D341Med (cell line): ENCODE results near the gene HABP2.

Experiments used
- DNase-seq: peaks from one replicate; pipeline ENCODE4 v3.0.0; 2012; ENCODE audit warnings: low spot score

Gene HABP2

DNA sequence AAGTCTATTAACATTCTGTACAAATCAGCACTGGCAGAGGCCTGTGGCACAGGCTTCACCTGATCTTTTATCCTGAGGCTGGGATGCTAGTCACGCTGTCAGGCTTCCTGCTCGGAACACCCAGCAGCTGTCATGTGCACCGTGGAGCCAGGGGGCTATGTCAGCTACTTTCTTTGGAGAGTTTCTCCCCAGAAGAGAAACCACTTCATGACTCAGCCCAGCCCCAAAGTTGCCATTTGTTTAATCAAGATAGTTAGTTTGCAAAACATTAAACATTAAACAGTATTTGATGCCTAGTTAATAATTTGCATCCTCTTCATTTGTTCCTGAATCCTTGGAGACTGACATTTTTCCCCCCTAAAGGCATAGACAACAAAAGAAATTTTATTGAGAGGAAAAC, at the start of gene HABP2:
Gene HABP2, plus strand, starts transcription at position 353 of the 400 bp plus-strand sequence. CDS start 69 bp downstream, outside the sequence.
- DNase-seq, result no peak

DNA sequence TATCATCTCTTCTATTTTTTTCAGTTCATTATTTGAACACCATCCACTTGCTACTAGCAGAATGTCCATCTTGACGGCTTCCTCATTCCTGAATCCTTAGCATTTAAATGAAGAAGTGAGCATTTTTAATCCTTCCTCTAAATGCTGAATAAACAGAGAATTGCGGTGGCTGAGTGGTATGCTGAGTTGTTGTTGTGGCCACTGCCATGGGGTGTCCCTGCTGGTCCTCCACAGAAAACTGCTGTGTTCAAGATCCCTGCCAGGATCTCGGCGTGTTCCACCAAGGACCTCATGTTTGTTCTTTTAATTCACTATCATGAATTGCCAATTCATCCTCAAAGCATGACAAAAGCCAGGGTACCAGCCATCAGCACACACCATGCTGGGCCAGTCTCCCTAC, 48.9 kb upstream of the HABP2 start:
- no peak for DNase-seq

DNA sequence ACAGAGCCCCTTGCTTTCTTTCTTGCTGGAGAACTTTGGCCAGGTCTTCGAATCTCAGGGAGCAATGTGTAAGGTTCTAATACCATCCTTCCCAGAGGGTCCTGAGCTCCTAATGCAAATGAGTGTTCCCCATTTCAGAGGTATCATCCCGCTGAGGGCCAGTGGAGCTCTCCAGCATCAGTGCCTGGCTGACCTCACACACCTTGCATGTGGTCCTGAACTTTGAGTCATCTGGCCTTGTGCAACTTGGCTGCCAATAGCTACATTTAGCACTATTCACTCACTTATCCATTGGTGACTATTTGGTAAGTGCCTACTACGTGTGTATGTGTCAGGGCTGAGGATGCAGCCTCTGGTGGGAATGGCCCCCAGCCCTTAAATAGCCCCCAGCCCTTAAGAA, 48.4 kb upstream of the HABP2 start:
- DNase-seq, result no peak

DNA sequence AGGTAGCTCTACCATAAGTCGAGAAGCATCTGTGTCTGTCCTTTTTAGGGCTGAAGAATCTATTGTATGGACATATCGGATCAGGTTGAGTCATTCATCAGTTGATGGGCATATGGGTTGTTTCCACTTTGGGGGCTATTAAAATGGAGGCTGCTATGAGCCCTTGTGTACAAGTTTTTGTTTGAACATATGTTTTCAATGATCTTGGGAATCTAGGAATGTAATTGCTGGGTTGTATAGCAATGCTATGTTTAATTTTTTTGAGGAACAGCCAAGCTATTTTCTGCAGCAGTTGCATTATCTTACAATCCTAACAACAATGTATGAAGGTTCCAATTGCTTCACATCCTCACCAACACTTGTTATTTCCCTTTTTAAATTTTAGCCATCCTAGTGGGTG, 46.4 kb upstream of the HABP2 start:
- no peak for DNase-seq

DNA sequence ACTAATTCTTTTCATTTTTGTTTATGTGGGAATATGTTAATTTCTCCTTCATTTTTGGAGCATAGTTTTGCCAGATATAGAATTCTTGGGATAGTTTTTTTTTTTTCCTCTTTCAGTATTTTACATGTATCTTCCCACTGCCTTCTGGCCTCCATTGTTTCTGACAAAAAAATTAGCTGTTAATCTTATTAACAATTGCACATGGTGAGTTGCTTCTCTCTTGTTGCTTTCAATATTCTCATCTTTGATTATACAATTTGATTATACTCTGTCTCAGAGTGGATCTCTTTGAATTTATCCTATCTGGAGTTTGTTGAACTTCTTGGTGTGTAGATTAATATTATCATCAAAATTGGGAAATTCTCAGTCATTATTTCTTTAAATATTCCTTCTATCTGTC, 41.4 kb upstream of the HABP2 start:
- DNase-seq, result no peak

DNA sequence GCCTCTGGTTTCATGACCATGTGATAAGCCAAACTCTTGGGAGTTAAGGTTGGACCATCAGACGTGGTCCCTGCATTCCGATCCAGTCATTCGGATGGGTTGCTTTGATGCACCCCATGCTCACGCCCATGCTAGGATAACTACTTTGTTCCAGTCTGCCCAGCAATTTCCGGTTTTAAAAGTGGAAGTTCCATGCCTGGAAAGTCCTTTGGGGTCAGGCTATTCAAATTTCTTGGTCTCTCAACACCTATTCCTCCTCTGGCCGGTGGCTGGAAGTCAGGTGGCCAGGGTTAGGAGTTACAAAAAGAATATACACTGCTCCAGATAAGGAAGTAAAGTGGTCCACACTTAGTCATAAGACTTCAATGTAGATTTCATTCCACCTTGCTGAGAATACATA, 37.7 kb upstream of the HABP2 start:
- DNase-seq, result no peak

DNA sequence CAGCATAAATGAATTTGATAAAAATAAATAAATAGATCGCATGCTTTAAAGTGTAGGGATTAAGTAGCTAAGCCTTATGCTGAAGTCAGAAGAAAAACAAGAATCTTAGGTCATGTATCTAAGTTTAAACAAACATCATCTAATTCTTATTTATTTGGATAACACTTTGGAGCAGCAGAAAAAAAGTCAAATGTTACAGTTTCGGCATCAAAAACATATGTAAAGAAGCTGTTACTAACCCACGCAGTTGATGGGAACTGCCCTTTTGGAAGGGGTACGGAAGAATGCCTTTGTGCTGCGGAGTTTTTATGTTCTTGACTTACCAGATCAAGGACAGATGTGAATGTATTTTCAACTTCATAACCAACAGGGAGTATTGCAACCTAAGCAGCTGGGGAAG, 37.3 kb upstream of the HABP2 start:
- no peak for DNase-seq

DNA sequence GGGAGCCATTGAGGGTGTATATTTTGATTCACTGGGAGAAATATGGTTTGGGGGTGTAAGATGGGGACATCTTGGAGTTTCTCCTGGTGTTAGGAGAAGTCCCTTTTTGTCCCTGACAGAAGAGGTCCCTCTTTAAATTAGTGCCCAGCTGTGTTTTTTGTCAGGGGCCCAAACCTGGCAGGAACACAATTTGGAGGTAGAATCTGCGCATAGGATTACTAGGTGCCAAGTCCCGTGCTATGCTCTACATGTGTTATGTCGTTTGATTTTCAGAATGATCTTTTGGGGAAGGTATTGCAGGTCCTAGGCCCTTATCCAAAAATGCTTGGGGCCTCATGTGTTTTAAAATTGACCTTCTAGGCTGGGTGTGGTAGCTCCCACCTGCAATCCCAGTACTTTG, 36.8 kb upstream of the HABP2 start:
- no peak for DNase-seq

DNA sequence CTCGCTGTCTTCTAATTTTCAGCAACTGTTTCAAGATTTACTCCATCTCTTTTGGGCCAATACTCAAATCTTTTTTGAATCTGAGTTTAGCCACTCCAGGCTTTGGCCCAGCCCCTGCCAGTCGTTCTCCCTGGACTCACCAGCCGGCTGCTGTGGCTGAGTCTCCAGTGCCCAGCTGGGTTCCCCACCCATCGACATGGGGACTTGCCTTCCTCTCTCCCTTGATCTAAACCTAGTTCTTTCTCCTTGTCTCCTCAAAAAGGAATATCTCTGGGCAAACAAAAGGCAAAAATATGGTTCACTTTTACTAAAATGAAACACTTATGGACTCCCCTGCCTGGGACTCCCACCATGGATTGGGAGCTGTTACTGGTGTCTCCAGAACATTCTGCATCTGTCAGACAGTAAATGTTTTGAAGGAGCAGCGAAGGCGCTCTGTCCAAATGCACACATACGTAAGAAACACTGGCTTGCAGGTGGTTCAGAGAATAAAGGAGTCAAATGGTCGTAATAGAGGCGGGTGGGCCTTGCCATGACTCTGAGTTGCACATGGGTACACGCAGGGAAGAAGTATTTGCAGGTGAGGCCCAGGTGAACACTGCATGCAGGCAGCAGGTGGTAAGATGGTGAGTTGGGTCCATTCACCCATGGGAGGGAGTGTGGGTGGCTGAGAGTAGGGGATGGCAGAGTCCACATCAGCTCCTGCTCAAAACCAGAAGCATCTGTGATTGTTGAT, 35.5 kb upstream of the HABP2 start:
- DNase-seq, result no peak

DNA sequence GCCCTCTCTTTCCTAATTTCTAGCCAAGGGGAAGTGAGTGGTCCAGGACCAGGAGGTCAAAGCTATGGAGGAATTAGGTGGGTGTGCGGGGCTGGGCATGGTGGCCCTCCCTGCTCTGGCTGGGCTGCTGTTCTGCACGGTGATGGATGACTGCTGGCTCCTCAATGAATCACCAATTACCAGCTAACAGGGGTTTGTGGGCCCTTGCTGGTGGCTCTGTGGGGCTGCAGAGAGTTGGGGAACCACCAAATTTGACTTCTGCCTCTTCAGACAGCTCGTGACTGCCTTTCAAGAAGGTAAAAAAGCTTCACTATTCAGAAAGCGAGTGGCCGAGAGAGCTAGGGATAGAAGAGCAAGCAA, 35.0 kb upstream of the HABP2 start:
- DNase-seq, result no peak

DNA sequence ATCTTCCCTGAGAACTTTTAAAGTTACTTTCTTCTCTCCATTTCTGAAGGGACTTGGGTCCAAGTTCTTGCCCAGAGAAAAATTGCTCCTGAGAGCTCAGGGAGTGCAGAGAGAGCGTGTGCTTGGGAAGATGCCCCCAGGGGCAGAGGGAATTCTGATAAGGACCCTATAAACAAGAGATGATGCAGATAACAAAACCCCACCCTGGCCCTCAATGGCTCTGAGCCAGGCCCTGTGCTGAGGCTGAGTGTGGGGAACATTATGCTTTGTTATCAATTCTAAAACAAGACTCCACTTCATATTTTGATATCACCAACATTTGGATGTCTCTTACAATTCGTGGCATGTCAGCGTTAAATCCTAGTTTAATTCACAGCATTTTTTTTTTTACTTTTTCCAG, 34.4 kb upstream of the HABP2 start:
- DNase-seq, result no peak

DNA sequence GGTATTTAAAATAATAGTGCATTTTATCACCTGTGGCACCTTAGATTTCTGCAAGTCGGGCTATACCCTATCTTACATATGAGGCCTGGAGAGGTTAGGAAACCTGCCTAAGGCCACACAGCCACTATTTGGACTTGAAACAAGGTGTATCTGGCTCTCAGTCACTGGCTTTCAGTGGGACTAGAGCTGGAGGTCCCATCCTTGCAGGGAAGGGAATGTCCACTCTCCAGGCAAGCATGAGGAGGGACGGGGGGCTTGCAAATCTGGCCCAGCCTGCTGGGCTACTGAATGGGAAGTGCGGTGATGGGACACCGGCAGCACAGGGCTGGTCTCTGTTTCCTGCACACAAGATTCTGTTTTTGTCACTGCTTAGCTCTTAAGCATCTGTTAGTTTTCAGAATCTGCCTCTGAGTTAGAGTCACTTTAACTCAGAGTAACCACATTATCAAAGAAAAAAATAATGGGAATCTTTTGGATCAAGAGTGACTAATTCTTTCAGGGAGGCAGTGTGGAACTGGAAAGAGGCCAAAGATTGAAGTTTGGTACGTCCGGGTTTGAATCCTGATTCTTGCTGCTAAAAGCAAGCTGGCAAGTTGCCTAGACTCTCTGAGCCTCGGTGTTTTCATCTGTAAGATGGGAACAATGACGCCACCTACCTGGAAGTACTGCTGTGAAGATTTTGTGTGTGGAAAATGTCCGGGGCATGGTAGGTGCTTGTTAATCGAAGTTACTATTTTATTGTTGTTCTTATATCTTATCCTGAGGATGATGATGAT, 33.8 kb upstream of the HABP2 start:
- DNase-seq, result no peak

DNA sequence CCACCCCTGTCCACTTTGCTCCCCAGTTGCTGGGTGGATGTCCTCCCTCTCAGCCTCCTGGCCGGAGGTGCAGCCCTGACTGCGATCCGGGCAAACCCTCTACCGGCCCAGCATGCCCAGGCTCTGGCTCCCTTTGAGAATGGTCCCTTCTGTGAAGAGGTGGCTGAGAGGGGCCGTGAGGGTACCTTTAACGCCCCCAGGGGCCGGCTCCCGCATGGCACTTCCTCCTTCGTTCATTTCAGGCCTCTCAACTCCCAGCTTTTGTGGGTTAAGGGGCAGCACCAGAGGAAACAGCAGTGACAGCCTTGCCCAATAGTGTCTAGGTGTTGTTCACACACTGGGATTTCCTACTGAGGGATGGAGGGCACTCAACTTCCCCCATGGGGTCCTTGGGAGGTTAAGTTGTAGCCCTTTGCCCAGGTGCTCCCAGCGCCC, 33.2 kb upstream of the HABP2 start:
- no peak for DNase-seq

DNA sequence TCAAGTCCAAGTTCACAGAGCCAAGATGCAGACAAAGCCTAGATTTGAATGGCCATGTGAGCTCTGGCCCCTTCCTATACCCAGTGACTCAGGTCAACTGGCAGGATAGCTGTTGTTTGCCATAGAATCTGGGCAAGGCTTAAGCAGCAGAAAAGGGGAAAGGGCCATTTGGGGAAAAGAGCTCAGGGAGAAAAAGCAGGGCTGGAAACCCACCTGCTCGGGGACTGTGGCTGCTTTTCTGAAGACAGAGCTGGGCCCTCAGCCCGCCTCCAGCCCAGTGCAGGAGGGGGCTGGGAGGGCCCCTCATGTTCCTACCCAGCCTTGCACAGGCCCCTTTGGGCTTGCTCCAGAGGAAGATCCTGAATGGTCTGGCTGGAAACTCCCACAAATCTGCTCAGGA, 32.6 kb upstream of the HABP2 start:
- no peak for DNase-seq

DNA sequence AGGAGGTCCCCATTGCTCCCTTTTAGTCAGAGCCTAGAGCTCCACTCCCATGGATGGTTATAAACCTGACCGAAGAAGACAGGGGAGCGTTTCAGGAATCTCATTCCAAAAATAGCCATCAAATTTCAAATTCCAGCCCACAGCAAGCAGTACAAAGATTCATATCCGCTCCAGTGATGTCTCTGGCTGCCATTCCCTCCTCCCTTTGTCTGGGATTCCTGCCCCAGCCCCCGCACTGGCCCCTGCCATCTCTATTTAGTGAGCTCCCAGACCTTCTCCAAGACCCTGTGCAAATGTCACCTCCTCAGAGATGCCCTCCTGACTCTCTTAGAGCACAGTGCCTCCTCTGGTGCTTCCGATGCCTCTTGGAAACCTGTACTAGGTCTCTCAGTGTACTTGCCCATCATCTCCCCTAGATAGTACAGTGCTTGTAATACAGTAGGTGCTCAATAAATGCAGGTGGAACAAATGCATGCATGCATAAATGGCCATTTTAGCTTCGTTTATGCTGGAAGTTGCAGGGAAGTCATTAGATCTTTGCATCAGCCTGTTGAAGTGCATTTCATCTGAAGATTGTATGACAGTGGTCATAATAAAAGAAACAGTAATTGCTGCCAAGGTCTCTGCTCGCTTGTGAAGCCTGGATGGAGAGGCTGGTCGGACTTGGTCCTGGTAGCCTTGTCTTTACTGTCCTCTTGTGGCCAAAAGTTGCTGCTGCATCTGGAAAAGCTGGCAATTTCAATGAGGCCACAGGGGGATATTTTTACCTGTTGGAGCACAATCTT, 32.0 kb upstream of the HABP2 start:
- peak; percentile 65 for DNase-seq

DNA sequence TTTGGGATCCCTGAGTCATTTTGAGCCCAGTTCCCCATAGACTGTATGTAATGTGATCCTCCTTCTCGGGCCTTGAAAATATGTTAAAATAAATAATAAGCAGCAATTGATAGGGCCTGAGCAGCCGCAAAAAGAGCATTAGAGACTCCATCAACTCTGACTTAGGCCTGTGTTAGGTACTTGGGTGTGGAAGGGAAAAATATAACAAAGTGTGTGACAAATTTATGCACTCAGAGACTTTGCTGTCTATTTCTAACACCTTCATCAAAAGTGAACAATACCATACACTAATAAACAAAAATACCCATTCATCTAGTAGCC, 31.4 kb upstream of the HABP2 start:
- no peak for DNase-seq

DNA sequence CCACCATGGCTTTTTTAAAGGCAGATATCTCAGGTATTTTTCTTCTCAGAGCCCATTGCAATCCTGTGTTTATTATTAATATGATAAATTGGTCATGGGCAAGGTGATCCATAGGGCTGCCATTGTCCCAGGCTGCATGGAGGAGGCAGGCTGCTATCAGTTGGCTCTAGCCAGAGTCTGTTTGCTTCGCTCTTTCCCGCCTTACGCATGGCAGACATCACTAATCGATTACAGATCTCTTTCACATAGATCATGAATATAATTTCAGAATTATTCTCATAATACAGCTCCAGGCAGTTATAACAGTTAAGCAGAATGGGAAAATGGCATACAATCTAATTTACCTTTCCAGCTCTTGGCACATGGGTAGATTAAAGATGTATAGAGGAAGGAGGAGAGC, 30.4 kb upstream of the HABP2 start:
- DNase-seq, result no peak

DNA sequence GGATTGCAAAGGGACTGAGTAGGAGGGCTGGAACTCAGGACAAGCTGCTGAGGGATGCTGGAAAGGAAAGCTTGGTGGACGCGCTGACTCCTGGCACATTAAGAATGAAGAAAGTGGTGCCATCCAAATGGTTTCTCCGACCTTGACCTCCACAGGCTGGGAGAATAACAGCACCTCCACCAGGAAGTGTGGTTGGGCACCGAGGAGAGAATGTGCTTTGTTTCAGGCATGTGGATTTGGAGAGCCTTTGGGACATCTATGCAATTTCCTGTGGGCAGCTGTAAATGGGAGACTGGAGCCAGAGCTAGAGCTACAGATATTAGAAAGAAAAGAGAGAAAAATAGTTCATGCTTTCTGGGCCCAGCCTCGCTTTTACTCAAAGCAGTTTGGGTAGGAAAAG, 29.8 kb upstream of the HABP2 start:
- no peak for DNase-seq

DNA sequence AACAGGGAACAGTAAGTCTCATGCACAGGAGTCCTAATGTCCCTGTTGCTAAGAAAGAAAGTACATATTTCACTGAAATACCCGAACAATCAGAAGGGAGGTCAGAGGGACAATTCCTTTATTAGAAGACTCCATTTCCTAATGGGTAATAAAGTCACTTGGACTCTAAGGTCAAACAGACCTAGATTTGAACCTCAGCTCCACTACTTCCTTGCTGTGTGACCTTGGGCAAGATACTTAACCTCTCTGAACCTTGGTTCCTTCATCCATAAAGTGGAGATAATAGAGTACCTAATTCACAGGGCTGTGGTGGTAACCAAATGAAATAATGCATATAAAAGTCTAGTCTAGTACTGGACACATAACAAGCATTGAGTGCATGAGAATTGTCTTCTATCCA, 29.2 kb upstream of the HABP2 start:
- no peak for DNase-seq

DNA sequence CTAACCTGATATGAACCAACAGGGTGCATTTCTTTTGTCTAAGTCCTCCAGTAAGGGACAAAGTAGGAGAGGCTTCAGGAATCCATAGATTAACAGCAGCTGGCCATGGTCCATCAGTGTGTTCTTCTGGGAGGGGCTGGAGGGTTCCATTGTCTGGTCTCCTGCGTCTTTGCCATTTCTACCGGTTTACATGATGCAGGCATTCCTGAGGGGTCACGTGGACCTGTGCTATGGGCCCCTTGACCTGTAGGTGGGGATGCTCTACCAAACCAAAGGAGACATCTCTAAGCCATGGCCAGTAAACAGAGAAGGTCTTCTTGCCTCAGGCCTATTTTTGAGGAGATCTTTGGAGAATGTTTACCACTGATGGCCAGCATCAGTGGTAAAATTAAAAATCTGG, 28.7 kb upstream of the HABP2 start:
- no peak for DNase-seq

DNA sequence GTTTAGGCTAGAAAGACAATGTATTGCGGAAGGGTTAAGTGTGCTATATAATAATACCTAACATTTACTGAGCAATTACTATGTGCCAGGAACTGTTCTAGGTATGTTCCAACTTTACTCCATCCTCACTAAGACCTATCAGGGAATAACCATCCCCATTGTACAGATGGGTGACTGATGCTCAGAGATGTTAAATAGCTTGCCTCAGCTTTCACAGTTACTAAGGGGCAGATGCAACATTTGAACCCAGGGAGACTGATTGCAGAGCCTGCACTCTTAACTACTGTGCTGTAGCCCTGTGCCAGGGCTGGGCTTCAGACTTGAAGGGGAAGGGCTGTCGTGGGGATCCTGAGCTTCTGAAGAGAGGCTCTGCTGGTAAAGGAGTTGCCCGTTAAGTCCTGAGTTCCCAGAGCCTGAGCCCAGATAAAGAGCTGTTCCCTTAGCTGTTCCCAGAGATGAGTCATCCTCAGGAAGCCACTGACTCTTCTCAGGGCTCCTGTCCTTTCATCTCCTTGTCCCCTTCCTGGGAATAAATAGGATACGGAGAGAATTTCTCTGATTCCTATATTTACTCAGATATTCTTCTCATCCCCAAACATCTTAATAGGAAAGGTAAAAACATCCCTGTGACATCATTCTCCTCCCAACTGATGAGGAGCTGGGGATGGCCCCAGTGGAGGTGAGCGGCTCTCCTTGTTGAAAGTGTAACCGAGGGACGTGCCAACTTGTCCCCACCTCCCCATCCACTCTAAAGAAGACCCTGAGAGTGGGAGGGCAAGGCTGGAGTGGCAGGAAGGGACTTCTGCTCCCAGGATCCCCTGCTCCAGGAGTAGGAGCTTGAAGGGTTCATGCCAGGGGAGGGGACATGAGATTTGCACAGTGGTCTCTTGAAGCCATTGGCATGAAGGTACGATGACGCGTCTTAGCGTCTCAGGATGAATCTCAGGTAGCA, 28.0 kb upstream of the HABP2 start:
- no peak for DNase-seq

DNA sequence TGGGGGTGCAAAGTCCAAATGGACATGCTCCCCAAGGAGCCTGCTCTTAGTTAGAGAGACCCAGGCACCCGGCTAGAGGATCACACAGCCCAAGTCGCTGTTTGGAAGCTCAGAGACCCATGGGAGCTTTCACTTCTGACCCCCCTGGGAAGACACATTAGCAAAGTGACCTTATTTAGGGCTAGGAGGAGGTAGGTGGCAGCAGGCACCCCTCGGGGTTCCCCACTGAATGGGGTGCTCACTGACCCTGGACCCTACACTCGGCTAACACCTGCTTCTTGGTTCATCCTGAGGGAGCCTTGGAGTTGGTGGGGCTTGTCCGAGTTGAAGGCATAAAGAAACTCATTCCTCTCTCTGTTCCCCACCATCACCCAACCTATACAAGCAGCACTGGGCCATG, 27.1 kb upstream of the HABP2 start:
- no peak for DNase-seq
